Prostate gland (tissue), 2 donors: Measurements from ENCODE around the gene NAPB. TPM values are rescaled to one million over a fixed set of nuclear protein-coding genes. Genes with fewer than 3 reads are reported as not detected.

Experiments used
- DNase-seq: peaks from one replicate; pipeline ENCODE4 v3.0.0-alpha.2; 2019; ENCODE audit warnings: low spot score
- H3K27ac ChIP-seq, 2 donors: fragments of 200-600 bp; sonication (generic); 2 replicates each; pipeline ENCODE4 v1.5.1; 2017 to 2019
- H3K27me3 ChIP-seq: fragments of 200-600 bp; sonication (generic); replicated peaks from 2 replicates; pipeline ENCODE4 v1.5.1; 2019; ENCODE audit not compliant: insufficient read depth
- H3K36me3 ChIP-seq, 2 donors: fragments of 200-600 bp; sonication (generic); 1 replicate in 1 of 2; 2 replicates in 1 of 2; pipeline versions ENCODE4 v1.5.1 to v1.8.1; 2017 to 2019
- H3K4me1 ChIP-seq: fragments of 200-600 bp; sonication (generic); replicated peaks from 2 replicates; pipeline ENCODE4 v1.5.1; 2019
- H3K4me3 ChIP-seq, 2 donors: fragments of 200-600 bp; sonication (generic); 2 replicates each; pipeline ENCODE4 v1.5.1; 2017 to 2019
- H3K9me3 ChIP-seq: fragments of 200-600 bp; sonication (generic); 2 replicates; pipeline ENCODE4 v1.5.1; 2017
- CTCF ChIP-seq, 4 experiments: fragments of 200-600 bp in 2 of 4; fragments of 450-650 bp in 2 of 4; sonication (generic) in 2 of 4; IDR thresholded peaks; 1 replicate in 3 of 4; 2 replicates in 1 of 4; pipeline ENCODE4 v1.5.1; 2016 to 2019; ENCODE audit warnings: antibody characterized with exemption in 4 of 4, mild to moderate bottlenecking in 2 of 4, moderate library complexity in 2 of 4
- POLR2A ChIP-seq: fragments of 450-650 bp; IDR thresholded peaks from one replicate; pipeline ENCODE4 v1.6.1; 2016; ENCODE audit warnings: antibody characterized with exemption, mild to moderate bottlenecking
- POLR2AphosphoS5 ChIP-seq: sonication (generic); formaldehyde crosslinking; IDR thresholded peaks from one replicate; pipeline ENCODE4 v1.6.1; 2017; ENCODE audit warnings: antibody characterized with exemption
- WGBS: methylation state at CpG from one replicate; pipeline ENCODE4 v1.1.5; 2018; 5-methylcytosine and 5-hydroxymethylcytosine counted together
- intact Hi-C: fragments of 100-400 bp; cut with DNase I; formaldehyde crosslinking; loops from one replicate; pipeline ENCODE4 v1.14.2; 2022
- total RNA-seq, 2 donors: library from RNA; depleted of rRNA; stranded (reverse); fragments of >200 nt; gene quantifications; one replicate each; pipeline ENCODE4 v1.1.0, GENCODE V29; 2016

Gene NAPB
- total RNA-seq, 2 donors from 2014 or later = 8.1 to 24.3 TPM

GRCh38 chr20:23406880-23407279 lies 14.4 kb downstream of the NAPB start:
- DNase-seq = no peak
- Histone ChIP-seq H3K4me3 (no peak overlapping the region), H3K36me3 (no peaks in the 10 kb centered on the region), H3K27me3 (no peaks in the 10 kb centered on the region), H3K27ac (no peak overlapping the region), H3K4me1 (no peaks in the 10 kb centered on the region), H3K9me3 (no peaks in the 10 kb centered on the region)
- intact Hi-C loops = no loop called here
- WGBS = 93% methylated on average over 1 of the region's 1 CpG
- TF ChIP-seq CTCF (IDR thresholded peaks at IDR 0.05) = no peak
- no peak for TF ChIP-seq POLR2A
- no peak for TF ChIP-seq POLR2AphosphoS5

- no peaks in the 10 kb centered on the region for H3K9me3 ChIP-seq
- H3K27ac ChIP-seq = no peak overlapping the region
- H3K4me1 ChIP-seq = no peaks in the 10 kb centered on the region
- no peak for DNase-seq
- H3K27me3 ChIP-seq = no peaks in the 10 kb centered on the region
- no peaks in the 10 kb centered on the region for H3K36me3 ChIP-seq
- WGBS = 44% methylated on average over 3 of the region's 3 CpGs
- no peak for TF ChIP-seq POLR2AphosphoS5
- TF ChIP-seq POLR2A = no peak
- TF ChIP-seq CTCF (IDR thresholded peaks at IDR 0.05) = no peak
- intact Hi-C loops = no loop called here
- H3K4me3 ChIP-seq = no peak overlapping the region
Observed at GRCh38 chr20:23404196-23404595, 17.1 kb downstream of the NAPB start.

- TF ChIP-seq CTCF (IDR thresholded peaks at IDR 0.05) (no peak), POLR2AphosphoS5 (no peak), POLR2A (no peak)
- H3K27ac ChIP-seq = no peak overlapping the region
- no peaks in the 10 kb centered on the region for H3K27me3 ChIP-seq
- H3K36me3 ChIP-seq = no peaks in the 10 kb centered on the region
- no peak overlapping the region for H3K4me3 ChIP-seq
- 53% methylated on average over 5 of the region's 5 CpGs for WGBS
- DNase-seq = no peak
- intact Hi-C loops = no loop called here
- no peaks in the 10 kb centered on the region for H3K9me3 ChIP-seq
- H3K4me1 ChIP-seq = no peaks in the 10 kb centered on the region
Observed at GRCh38 chr20:23403751-23404150, 17.5 kb downstream of the NAPB start.

- no peak overlapping the region for H3K4me3 ChIP-seq
- no peaks in the 10 kb centered on the region for H3K27me3 ChIP-seq
- no peaks in the 10 kb centered on the region for H3K9me3 ChIP-seq
- intact Hi-C loops = no loop called here
- DNase-seq = no peak
- no peak overlapping the region for H3K27ac ChIP-seq
- TF ChIP-seq POLR2AphosphoS5 (no peak), CTCF (IDR thresholded peaks at IDR 0.05) (no peak), POLR2A (no peak)
- H3K36me3 ChIP-seq = no peaks in the 10 kb centered on the region
- H3K4me1 ChIP-seq = no peaks in the 10 kb centered on the region
- 94% methylated on average over 5 of the region's 5 CpGs for WGBS
Observed at GRCh38 chr20:23401051-23401450, 20.2 kb downstream of the NAPB start.

- intact Hi-C loops = no loop called here
- no peaks in the 10 kb centered on the region for H3K27me3 ChIP-seq
- H3K27ac ChIP-seq = no peak overlapping the region
- WGBS = 77% methylated on average over 6 of the region's 6 CpGs
- peaks cover 0 to 1% of the 10 kb centered on the region in 2 donors for H3K36me3 ChIP-seq
- no peaks in the 10 kb centered on the region for H3K4me1 ChIP-seq
- no peak for DNase-seq
- TF ChIP-seq CTCF (IDR thresholded peaks at IDR 0.05) (peak in 1 of 4 experiments; percentile 8), POLR2AphosphoS5 (no peak)
- no peaks in the 10 kb centered on the region for H3K9me3 ChIP-seq
- no peak overlapping the region for H3K4me3 ChIP-seq
Observed at GRCh38 chr20:23399568-23400241, 21.6 kb downstream of the NAPB start.
